Fibroblast of skin of abdomen (primary cell): ENCODE measurements around the gene CCT6A.
"Not testable (repeated sequence)": the region's sequence is repeated elsewhere in the genome, so short reads cannot be mapped to it uniquely, and the experiment has no call there.

ENCODE experiments used
- DNase-seq: peaks from one replicate; pipeline ENCODE4 v3.0.0-alpha.2; 2013

Gene CCT6A

GRCh38 chr7:56099653-56100052 is 48.1 kb downstream of the CCT6A start:
- no peak for DNase-seq

GRCh38 chr7:56104138-56104537 is 52.6 kb downstream of the CCT6A start:
- not testable (repeated sequence) for DNase-seq

DNA sequence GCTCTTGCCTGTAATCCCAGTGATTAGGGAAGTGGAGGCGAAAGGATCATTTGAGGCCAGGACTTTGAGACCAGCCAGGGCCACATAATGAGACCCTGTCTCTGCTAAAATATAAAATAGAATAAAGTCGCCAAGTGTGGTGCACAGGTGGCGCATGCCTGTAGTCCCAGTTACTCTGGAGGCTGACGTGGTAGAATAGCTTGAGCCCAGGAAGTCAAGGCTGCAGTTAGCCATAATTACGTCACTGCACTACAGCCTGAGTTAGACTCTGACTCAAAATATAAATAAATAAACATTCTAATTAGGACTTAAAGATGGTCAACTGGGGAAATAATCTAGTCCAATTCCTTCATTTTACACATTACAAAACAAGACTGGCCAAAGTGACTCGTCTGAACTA is 53.9 kb downstream of the CCT6A start:
- DNase-seq, result peak; percentile 61

- DNase-seq, result peak; percentile 99
These were observed 54.8 kb downstream of the CCT6A start, which contains the start of gene CHCHD2 for GRCh38 chr7:56106108-56107073. TSS of gene CHCHD2 (minus strand) at chr7:56106476. CDS start at chr7:56106413, 63 bp downstream.

- no peak for DNase-seq
These were observed 56.3 kb downstream of the CCT6A start for GRCh38 chr7:56107954-56108258.

DNA sequence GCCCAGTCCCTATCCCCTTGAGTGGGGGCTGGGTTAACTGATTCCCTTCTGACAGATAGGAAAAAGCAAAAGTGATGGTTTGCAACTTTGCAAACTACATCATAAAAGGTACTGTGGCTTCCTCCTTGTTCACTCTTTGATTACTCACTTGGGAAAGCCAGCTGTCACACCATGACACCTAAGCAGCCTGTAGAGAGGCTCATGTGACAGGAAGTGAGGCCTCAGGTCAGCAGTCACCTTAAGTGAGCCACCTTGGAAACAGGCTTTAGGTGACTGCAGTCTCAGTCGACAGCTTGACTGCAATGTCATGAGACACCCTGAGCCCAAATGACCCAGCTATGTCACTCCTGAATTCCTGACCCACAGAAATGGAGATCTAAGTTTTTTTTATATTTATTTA is 59.0 kb downstream of the CCT6A start:
- DNase-seq, result no peak

GRCh38 chr7:56112244-56112643 is 60.7 kb downstream of the CCT6A start:
- not testable (repeated sequence) for DNase-seq
